GM19240 (cell line): Measurements from ENCODE around the gene MRPS24.

Experiments used
- DNase-seq: peaks from one replicate; pipeline ENCODE4 v3.0.0; 2011; ENCODE audit warnings: low spot score; ENCODE audit not compliant: insufficient read length

MRPS24 gene

GRCh38 chr7:43877968-43878864, 8.9 kb upstream of the MRPS24 start:
- DNase-seq: no peak

- DNase-seq: no peak
Observed at GRCh38 chr7:43876976-43877745, 7.8 kb upstream of the MRPS24 start.

GRCh38 chr7:43876241-43876640, 6.9 kb upstream of the MRPS24 start:
- DNase-seq: no peak

- DNase-seq: no peak
Observed at GRCh38 chr7:43873300-43873699, 4.0 kb upstream of the MRPS24 start.

GRCh38 chr7:43872406-43873110, 3.2 kb upstream of the MRPS24 start:
- no peak for DNase-seq

GRCh38 chr7:43871064-43871463, 1.7 kb upstream of the MRPS24 start:
- DNase-seq: no peak

- no peak for DNase-seq
Observed at GRCh38 chr7:43870316-43870715, 999 bp upstream of the MRPS24 start.

- no peak for DNase-seq
Observed at GRCh38 chr7:43869867-43870240, 537 bp upstream of the MRPS24 start.

- DNase-seq: no peak
Observed at GRCh38 chr7:43868681-43869005, 674 bp downstream of the MRPS24 start.

GRCh38 chr7:43868181-43868580, 1.1 kb downstream of the MRPS24 start:
- no peak for DNase-seq

- DNase-seq: no peak
Observed at GRCh38 chr7:43865277-43865676, 4.0 kb downstream of the MRPS24 start.

GRCh38 chr7:43864126-43864525, 5.2 kb downstream of the MRPS24 start:
- no peak for DNase-seq

GRCh38 chr7:43856996-43857395, 12.3 kb downstream of the MRPS24 start:
- no peak for DNase-seq

- DNase-seq: no peak
Observed at GRCh38 chr7:43856316-43856715, 13.0 kb downstream of the MRPS24 start.

- DNase-seq: no peak
Observed at GRCh38 chr7:43855176-43855575, 14.1 kb downstream of the MRPS24 start.

- DNase-seq: no peak
Observed at GRCh38 chr7:43851805-43852204, 17.5 kb downstream of the MRPS24 start.

GRCh38 chr7:43850348-43851116, 18.8 kb downstream of the MRPS24 start:
- no peak for DNase-seq

- DNase-seq: no peak
Observed at GRCh38 chr7:43849047-43849446, 20.3 kb downstream of the MRPS24 start.

- no peak for DNase-seq
Observed at GRCh38 chr7:43847496-43847895, 21.8 kb downstream of the MRPS24 start.

GRCh38 chr7:43844662-43845061, 24.7 kb downstream of the MRPS24 start:
- DNase-seq: no peak

GRCh38 chr7:43844257-43844656, 25.1 kb downstream of the MRPS24 start:
- DNase-seq: no peak
